GM12865 (cell line): ENCODE data around the gene AP1S3.

Source experiments
- DNase-seq: peaks from one replicate; pipeline ENCODE4 v3.0.0; 2010; ENCODE audit warnings: low read depth
- H3K4me3 ChIP-seq: 2 replicates; pipeline ENCODE4 v1.5.1; 2011; ENCODE audit warnings: mild to moderate bottlenecking, low read depth, low read length, control low read depth
- CTCF ChIP-seq: IDR thresholded peaks from 2 replicates; pipeline ENCODE4 v1.5.1; 2011; ENCODE audit warnings: low read length, control low read depth, low read depth, inconsistent platforms; ENCODE audit not compliant: insufficient read depth; ENCODE audit errors: missing control alignments

The AP1S3 gene

GRCh38 chr2:223724861-223725260 lies 112.5 kb downstream of the AP1S3 start:
- no peak for TF ChIP-seq CTCF
- H3K4me3 ChIP-seq: no peak overlapping the region
- DNase-seq: no peak

GRCh38 chr2:223723954-223724411 lies 113.4 kb downstream of the AP1S3 start:
- TF ChIP-seq CTCF: no peak
- DNase-seq: no peak
- no peak overlapping the region for H3K4me3 ChIP-seq

- no peak for DNase-seq
- no peak overlapping the region for H3K4me3 ChIP-seq
- TF ChIP-seq CTCF: no peak
These were observed 115.2 kb downstream of the AP1S3 start for GRCh38 chr2:223722226-223722625.

GRCh38 chr2:223721746-223722145 lies 115.6 kb downstream of the AP1S3 start:
- DNase-seq: no peak
- TF ChIP-seq CTCF: no peak
- no peak overlapping the region for H3K4me3 ChIP-seq

- no peak for TF ChIP-seq CTCF
- DNase-seq: no peak
- H3K4me3 ChIP-seq: no peak overlapping the region
These were observed 117.0 kb downstream of the AP1S3 start for GRCh38 chr2:223720367-223720766.

GRCh38 chr2:223712642-223713041 lies 124.7 kb downstream of the AP1S3 start:
- TF ChIP-seq CTCF: no peak
- no peak overlapping the region for H3K4me3 ChIP-seq
- no peak for DNase-seq

GRCh38 chr2:223711596-223712326 lies 125.6 kb downstream of the AP1S3 start:
- DNase-seq: no peak
- no peak for TF ChIP-seq CTCF
- no peak overlapping the region for H3K4me3 ChIP-seq
